Naive thymus-derived CD8-positive, alpha-beta T cell (primary cell): ENCODE results near the gene HECTD4. TPM values are rescaled to one million over a fixed set of nuclear protein-coding genes. Genes with fewer than 3 reads are reported as not detected.
A peak's percentile ranks its signal among the peaks of the same experiment; 100 is the strongest.
"Not testable (repeated sequence)": the region's sequence is repeated elsewhere in the genome, so short reads cannot be mapped to it uniquely, and the experiment has no call there.

ENCODE experiments used
- ATAC-seq, 2 donors: fragments of 150-1000 bp; cut with Tn5 transposase in 1 of 2; sonication (Bioruptor Pico), chemical (Tn5 transposase) in 1 of 2; 1 replicate in 1 of 2; 2 replicates in 1 of 2; pipeline ENCODE4 v1.10.0; 2021; ENCODE audit warnings: mild to moderate bottlenecking in 2 of 2, moderate library complexity in 2 of 2
- POLR2A ChIA-PET: fragments of 350-600 bp; sonication (Branson Sonifier 250); formaldehyde crosslinking; loops from one replicate; lab custom pipeline; 2021; ENCODE audit warnings: antibody characterized with exemption; lab: Charles Lee
- DNase-seq, 10 donors: peaks; one replicate each; pipeline versions ENCODE4 v3.0.0 to v3.0.0-alpha.2; 2020 to 2022
- H3K27ac Mint-ChIP-seq, 10 donors: one replicate each; pipeline ENCODE4 v1.8.0; 2020 to 2022; ENCODE audit warnings: mild to moderate bottlenecking in 10 of 10, mixed read lengths in 10 of 10, moderate library complexity in 4 of 10, inconsistent platforms in 1 of 10
- H3K27me3 Mint-ChIP-seq, 5 donors: one replicate each; pipeline ENCODE4 v1.8.0; 2021 to 2022; ENCODE audit warnings: mixed read lengths in 5 of 5
- H3K36me3 Mint-ChIP-seq, 3 donors: one replicate each; pipeline ENCODE4 v1.8.0; 2020 to 2022; ENCODE audit warnings: mixed read lengths in 3 of 3, mild to moderate bottlenecking in 2 of 3, inconsistent platforms in 1 of 3
- H3K4me1 Mint-ChIP-seq, 4 donors: one replicate each; pipeline ENCODE4 v1.8.0; 2021 to 2022; ENCODE audit warnings: mixed read lengths in 4 of 4
- H3K4me3 Mint-ChIP-seq, 10 donors: one replicate each; pipeline ENCODE4 v1.8.0; 2020 to 2022; ENCODE audit warnings: mild to moderate bottlenecking in 10 of 10, mixed read lengths in 10 of 10, moderate library complexity in 6 of 10, inconsistent platforms in 1 of 10
- H3K9me3 Mint-ChIP-seq, 9 donors: one replicate each; pipeline ENCODE4 v1.8.0; 2020 to 2022; ENCODE audit warnings: mixed read lengths in 9 of 9, mild to moderate bottlenecking in 3 of 9, inconsistent platforms in 1 of 9, moderate library complexity in 1 of 9
- polyA plus RNA-seq, 3 donors: library from polyadenylated mRNA; unstranded; fragments of 300-500 nt; fragmentation: Illumina TruSeq; gene quantifications; one replicate each; pipeline ENCODE4 v1.2.3, GENCODE V29; 2021
- total RNA-seq, 8 experiments: library from RNA in 2 of 8; stranded (reverse) in 2 of 8; gene quantifications; one replicate each; pipeline ENCODE4 v1.2.3 and lab custom pipeline; 2021 to 2026

HECTD4 gene
- total and polyA plus RNA-seq, 5 experiments from 2014 or later, result 1.8 to 60.1 (median 4.5) TPM

GRCh38 chr12:112282920-112283319 lies 99.3 kb downstream of the HECTD4 start:
- Mint-ChIP-seq H3K27me3 (no peaks in the 10 kb centered on the region), H3K4me3 (no peak overlapping the region), H3K9me3 (no peaks in the 10 kb centered on the region), H3K36me3 (peaks cover 2 to 28% (median 6%) of the 10 kb centered on the region in 3 donors), H3K4me1 (no peaks in the 10 kb centered on the region), H3K27ac (no peak overlapping the region)
- POLR2A ChIA-PET, result no interaction called here
- ATAC-seq (no peak), DNase-seq (no peak)

- Mint-ChIP-seq H3K9me3 (no peaks in the 10 kb centered on the region), H3K4me3 (no peak overlapping the region), H3K27ac (no peak overlapping the region), H3K27me3 (no peaks in the 10 kb centered on the region), H3K4me1 (no peaks in the 10 kb centered on the region), H3K36me3 (peaks cover 8 to 65% (median 28%) of the 10 kb centered on the region in 3 donors)
- POLR2A ChIA-PET, result no interaction called here
- DNase-seq (no peak), ATAC-seq (no peak)
Observed at GRCh38 chr12:112275836-112276235, 106.4 kb downstream of the HECTD4 start.

GRCh38 chr12:112275207-112275606 lies 107.0 kb downstream of the HECTD4 start:
- H3K36me3 Mint-ChIP-seq, result peaks cover 8 to 71% (median 31%) of the 10 kb centered on the region in 3 donors
- ATAC-seq (no peak), DNase-seq (no peak)
- POLR2A ChIA-PET, result no interaction called here
- H3K27me3 Mint-ChIP-seq, result no peaks in the 10 kb centered on the region
- H3K27ac Mint-ChIP-seq, result no peak overlapping the region
- H3K4me1 Mint-ChIP-seq, result no peaks in the 10 kb centered on the region
- H3K9me3 Mint-ChIP-seq, result no peaks in the 10 kb centered on the region
- no peak overlapping the region for H3K4me3 Mint-ChIP-seq

- H3K9me3 Mint-ChIP-seq, result no peaks in the 10 kb centered on the region
- no peak overlapping the region for H3K4me3 Mint-ChIP-seq
Observed at GRCh38 chr12:112270673-112271072, 111.6 kb downstream of the HECTD4 start.

GRCh38 chr12:112266473-112266872 lies 115.8 kb downstream of the HECTD4 start:
- Mint-ChIP-seq H3K4me3 (no peak overlapping the region), H3K36me3 (peaks cover 7 to 72% (median 27%) of the 10 kb centered on the region in 3 donors)
- ATAC-seq, result no peak

More at GRCh38 chr12:112270673-112271072, 111.6 kb downstream of the HECTD4 start:
- DNase-seq, result no peak
- ATAC-seq, result no peak
- Mint-ChIP-seq H3K27ac (no peak overlapping the region), H3K4me1 (no peaks in the 10 kb centered on the region), H3K27me3 (no peaks in the 10 kb centered on the region), H3K36me3 (peaks cover 7 to 78% (median 34%) of the 10 kb centered on the region in 3 donors)
- POLR2A ChIA-PET, result interaction anchor here (0.6 kb wide), 1 partner anchor 806 kb away, joined by 3 read pairs; no protein-coding TSS in a partner anchor

GRCh38 chr12:112261559-112261958 lies 120.7 kb downstream of the HECTD4 start:
- DNase-seq (no peak), ATAC-seq (no peak)
- H3K27ac Mint-ChIP-seq, result no peak overlapping the region
- no peaks in the 10 kb centered on the region for H3K4me1 Mint-ChIP-seq
- H3K36me3 Mint-ChIP-seq, result peaks cover 0 to 72% (median 19%) of the 10 kb centered on the region in 3 donors
- H3K9me3 Mint-ChIP-seq, result no peaks in the 10 kb centered on the region
- H3K27me3 Mint-ChIP-seq, result no peaks in the 10 kb centered on the region
- POLR2A ChIA-PET, result interaction anchor here (0.6 kb wide), 1 partner anchor 12 kb away, joined by 3 read pairs; no protein-coding TSS in a partner anchor
- H3K4me3 Mint-ChIP-seq, result no peak overlapping the region

More at GRCh38 chr12:112266473-112266872, 115.8 kb downstream of the HECTD4 start:
- Mint-ChIP-seq H3K27ac (no peak overlapping the region), H3K9me3 (no peaks in the 10 kb centered on the region), H3K27me3 (no peaks in the 10 kb centered on the region), H3K4me1 (no peaks in the 10 kb centered on the region)
- POLR2A ChIA-PET, result interaction anchor here (0.6 kb wide), 1 partner anchor 118 kb away, joined by 4 read pairs; no protein-coding TSS in a partner anchor
- DNase-seq, result no peak

GRCh38 chr12:112258926-112259325 lies 123.3 kb downstream of the HECTD4 start:
- DNase-seq (no peak), ATAC-seq (no peak)
- Mint-ChIP-seq H3K4me3 (no peak overlapping the region), H3K27ac (peak overlapping the region in 1 of 10 donors; percentile 11), H3K27me3 (no peaks in the 10 kb centered on the region), H3K9me3 (no peaks in the 10 kb centered on the region), H3K36me3 (peaks cover 0 to 72% (median 15%) of the 10 kb centered on the region in 3 donors), H3K4me1 (no peaks in the 10 kb centered on the region)
- POLR2A ChIA-PET, result no interaction called here

GRCh38 chr12:112256780-112257179 lies 125.5 kb downstream of the HECTD4 start:
- Mint-ChIP-seq H3K9me3 (no peaks in the 10 kb centered on the region), H3K36me3 (peaks cover 0 to 85% (median 27%) of the 10 kb centered on the region in 3 donors), H3K27ac (no peak overlapping the region), H3K4me3 (no peak overlapping the region), H3K27me3 (no peaks in the 10 kb centered on the region), H3K4me1 (peaks cover 0 to 2% (median 0%) of the 10 kb centered on the region in 4 donors)
- POLR2A ChIA-PET, result no interaction called here
- no peak for ATAC-seq
- no peak for DNase-seq

GRCh38 chr12:112252184-112252583 lies 130.0 kb downstream of the HECTD4 start:
- ATAC-seq, result no peak
- Mint-ChIP-seq H3K4me3 (no peak overlapping the region), H3K9me3 (no peaks in the 10 kb centered on the region), H3K36me3 (peaks cover 0 to 80% (median 22%) of the 10 kb centered on the region in 3 donors), H3K27ac (no peak overlapping the region), H3K27me3 (no peaks in the 10 kb centered on the region), H3K4me1 (peaks cover 0 to 2% (median 0%) of the 10 kb centered on the region in 4 donors)
- DNase-seq, result no peak
- POLR2A ChIA-PET, result no interaction called here

- H3K27me3 Mint-ChIP-seq, DNase-seq, H3K4me3 Mint-ChIP-seq, H3K9me3 Mint-ChIP-seq, H3K4me1 Mint-ChIP-seq, ATAC-seq: not testable (repeated sequence)
- POLR2A ChIA-PET, result interaction anchor here (0.6 kb wide), 1 partner anchor 116 kb away, joined by 4 read pairs; no protein-coding TSS in a partner anchor
- peaks cover 0 to 73% (median 16%) of the 10 kb centered on the region in 3 donors for H3K36me3 Mint-ChIP-seq
- H3K27ac Mint-ChIP-seq, result peak overlapping the region in 1 of 10 donors; percentile 33
Observed at GRCh38 chr12:112244902-112245301, 137.3 kb downstream of the HECTD4 start.

GRCh38 chr12:112243255-112244110 lies 138.7 kb downstream of the HECTD4 start:
- H3K4me3 Mint-ChIP-seq, result peak overlapping the region in 1 of 10 donors; percentile 4
- H3K9me3 Mint-ChIP-seq, result no peaks in the 10 kb centered on the region
- H3K27ac Mint-ChIP-seq, result no peak overlapping the region
- POLR2A ChIA-PET, result no interaction called here
- DNase-seq, result no peak
- no peak for ATAC-seq
- no peaks in the 10 kb centered on the region for H3K27me3 Mint-ChIP-seq
- H3K36me3 Mint-ChIP-seq, result peaks cover 0 to 74% (median 20%) of the 10 kb centered on the region in 3 donors
- H3K4me1 Mint-ChIP-seq, result peaks cover 0 to 2% (median 0%) of the 10 kb centered on the region in 4 donors

GRCh38 chr12:112241176-112241575 lies 141.1 kb downstream of the HECTD4 start:
- H3K27me3 Mint-ChIP-seq, result no peaks in the 10 kb centered on the region
- H3K4me1 Mint-ChIP-seq, result peaks cover 0 to 2% (median 0%) of the 10 kb centered on the region in 4 donors
- H3K4me3 Mint-ChIP-seq, result no peak overlapping the region
- no peaks in the 10 kb centered on the region for H3K9me3 Mint-ChIP-seq
- H3K27ac Mint-ChIP-seq, result no peak overlapping the region
- POLR2A ChIA-PET, result no interaction called here
- DNase-seq, result no peak
- ATAC-seq, result no peak
- H3K36me3 Mint-ChIP-seq, result peaks cover 0 to 85% (median 28%) of the 10 kb centered on the region in 3 donors

GRCh38 chr12:112239881-112240280 lies 142.3 kb downstream of the HECTD4 start:
- DNase-seq, result no peak
- H3K36me3 Mint-ChIP-seq, result peaks cover 0 to 89% (median 38%) of the 10 kb centered on the region in 3 donors
- H3K4me1 Mint-ChIP-seq, result peaks cover 0 to 2% (median 0%) of the 10 kb centered on the region in 4 donors
- H3K9me3 Mint-ChIP-seq, result no peaks in the 10 kb centered on the region
- POLR2A ChIA-PET, result no interaction called here
- H3K4me3 Mint-ChIP-seq, result no peak overlapping the region
- no peak overlapping the region for H3K27ac Mint-ChIP-seq
- no peak for ATAC-seq
- no peaks in the 10 kb centered on the region for H3K27me3 Mint-ChIP-seq
